ENCODE measurements around the gene ZNF423.
"Not testable (repeated sequence)": the region's sequence is repeated elsewhere in the genome, so short reads cannot be mapped to it uniquely, and the experiment has no call there.

The ZNF423 gene

GRCh38 chr16:49575346-49576172 is 280.4 kb downstream of the ZNF423 start:
- no peak for DNase-seq

- no peak for DNase-seq
These were observed 281.1 kb downstream of the ZNF423 start for GRCh38 chr16:49574826-49575225.

- DNase-seq: no peak
These were observed 288.0 kb downstream of the ZNF423 start for GRCh38 chr16:49567950-49568349.

GRCh38 chr16:49566432-49566831 is 289.5 kb downstream of the ZNF423 start:
- no peak for DNase-seq

- no peak for DNase-seq
These were observed 291.2 kb downstream of the ZNF423 start for GRCh38 chr16:49564496-49565229.

GRCh38 chr16:49563666-49564065 is 292.2 kb downstream of the ZNF423 start:
- no peak for DNase-seq

GRCh38 chr16:49562894-49563293 is 293.0 kb downstream of the ZNF423 start:
- DNase-seq: not testable (repeated sequence)

- DNase-seq: no peak
These were observed 293.7 kb downstream of the ZNF423 start for GRCh38 chr16:49562228-49562627.

- no peak for DNase-seq
These were observed 295.7 kb downstream of the ZNF423 start for GRCh38 chr16:49560004-49560830.

- DNase-seq: no peak
These were observed 296.7 kb downstream of the ZNF423 start for GRCh38 chr16:49559242-49559641.

- DNase-seq: no peak
These were observed 297.5 kb downstream of the ZNF423 start for GRCh38 chr16:49558451-49558850.

- no peak for DNase-seq
These were observed 299.1 kb downstream of the ZNF423 start for GRCh38 chr16:49556606-49557446.

- no peak for DNase-seq
These were observed 299.7 kb downstream of the ZNF423 start for GRCh38 chr16:49556249-49556605.

GRCh38 chr16:49554681-49555080 is 301.2 kb downstream of the ZNF423 start:
- DNase-seq: no peak

GRCh38 chr16:49552313-49552928 is 303.5 kb downstream of the ZNF423 start:
- DNase-seq: no peak

- DNase-seq: no peak
These were observed 305.2 kb downstream of the ZNF423 start for GRCh38 chr16:49550666-49551065.

GRCh38 chr16:49550140-49550539 is 305.8 kb downstream of the ZNF423 start:
- DNase-seq: no peak

- no peak for DNase-seq
These were observed 307.5 kb downstream of the ZNF423 start for GRCh38 chr16:49548325-49548970.

- no peak for DNase-seq
These were observed 308.5 kb downstream of the ZNF423 start for GRCh38 chr16:49547448-49547847.

GRCh38 chr16:49546735-49547134 is 309.2 kb downstream of the ZNF423 start:
- DNase-seq: no peak

- no peak for DNase-seq
These were observed 310.0 kb downstream of the ZNF423 start for GRCh38 chr16:49545741-49546448.
